K562 (cell line): ENCODE measurements around the gene GALE. TPM values are rescaled to one million over a fixed set of nuclear protein-coding genes. Genes with fewer than 3 reads are reported as not detected.

Source experiments
- CXXC5 ChIP-seq: fragments of 250-450 bp; sonication (Bioruptor Pico); IDR thresholded peaks from 2 replicates; pipeline ENCODE4 v1.8.0; 2022; ENCODE audit warnings: inconsistent platforms, mild to moderate bottlenecking, moderate library complexity
- JUN ChIP-seq, 2 experiments: sonication (generic) in 1 of 2; formaldehyde crosslinking in 1 of 2; IDR thresholded peaks; 2 replicates each; pipeline versions ENCODE4 v1.6.1 to v1.8.0; 2012 to 2022; ENCODE audit warnings: borderline replicate concordance in 2 of 2, mild to moderate bottlenecking in 2 of 2, improper control_type of control experiment in 1 of 2, low read depth in 1 of 2, low read length in 1 of 2, missing genetic modification reagents in 1 of 2
- L3MBTL2 ChIP-seq: fragments of 450-650 bp; IDR thresholded peaks from 2 replicates; pipeline ENCODE4 v1.6.1; 2016; ENCODE audit warnings: mild to moderate bottlenecking, moderate library complexity
- MLLT1 ChIP-seq, 2 experiments: fragments of 450-650 bp; IDR thresholded peaks; 2 replicates each; pipeline ENCODE4 v1.6.1; 2016
- NR0B1 ChIP-seq: fragments of 450-650 bp; IDR thresholded peaks from one replicate; pipeline ENCODE4 v1.6.1; 2018; ENCODE audit warnings: mild to moderate bottlenecking, moderate library complexity; ENCODE audit not compliant: partially characterized antibody
- RERE ChIP-seq: sonication (generic); formaldehyde crosslinking; IDR thresholded peaks from 2 replicates; pipeline ENCODE4 v1.8.0; 2023; ENCODE audit warnings: missing genetic modification reagents, mild to moderate bottlenecking, borderline replicate concordance
- SNRNP70 ChIP-seq: fragments of 200-400 bp; formaldehyde crosslinking; optimal IDR thresholded peaks from 2 replicates; pipeline ENCODE3; 2017; ENCODE audit warnings: low read depth, low read length
- SPI1 ChIP-seq: IDR thresholded peaks from 2 replicates; pipeline ENCODE4 v1.6.1; 2011; ENCODE audit warnings: low read depth, low read length, control low read depth, borderline replicate concordance
- UBTF ChIP-seq, 2 experiments: IDR thresholded peaks; 2 replicates each; pipeline ENCODE4 v1.6.1; 2012; ENCODE audit warnings: improper control_type of control experiment in 2 of 2, low read depth in 2 of 2, low read length in 2 of 2, borderline replicate concordance in 1 of 2
- polyA plus RNA-seq, 8 experiments: library from polyadenylated mRNA; depleted of rRNA in 4 of 8; stranded (reverse) in 5 of 8; unstranded in 3 of 8; fragments of >200 nt; fragmentation: Nextera tagmentation in 2 of 8; fragmentation: Illumina TruSeq in 1 of 8; extraction: Ambion mirVana in 2 of 8; extraction: Trizol in 1 of 8; gene quantifications; 2 replicates each; pipeline versions ENCODE4 v1.2.1 to v1.2.3, GENCODE V29; 2011 to 2014; ENCODE audit warnings: inconsistent platforms in 1 of 8, missing spikeins in 1 of 8
- total RNA-seq, 7 experiments: library from RNA; depleted of rRNA in 6 of 7; stranded (reverse); fragments of >200 nt in 6 of 7; fragmentation: Illumina TruSeq in 2 of 7; extraction: Trizol in 2 of 7; gene quantifications; 2 replicates each; pipeline versions ENCODE4 v1.2.1 to v1.2.3, GENCODE V29; 2011 to 2021; ENCODE audit warnings: low replicate concordance in 1 of 7

GALE gene
- total and polyA plus RNA-seq, 9 of the 15 experiments (the other 6 are each of a cell fraction or from before 2014, with no cell fraction given): 8.4 to 139 (median 88.3) TPM

- no peak for TF ChIP-seq MLLT1 (IDR thresholded peaks at IDR 0.05)
- no peak for TF ChIP-seq RERE
- TF ChIP-seq SNRNP70: no peak
- no peak for TF ChIP-seq NR0B1
- TF ChIP-seq CXXC5 (CRISPR knock-in tag): peak; percentile 77
- TF ChIP-seq UBTF (IDR thresholded peaks at IDR 0.05; ENCODE audit: borderline replicate concordance in 1 of 2, low read depth in 2 of 2, low read length in 2 of 2): peak; percentile 88 to 91; a peak in 3 of 4 replicates
- no peak for TF ChIP-seq JUN (IDR thresholded peaks at IDR 0.05; ENCODE audit: borderline replicate concordance, low read depth, low read length)
- no peak for TF ChIP-seq JUN (CRISPR knock-in tag; IDR thresholded peaks at IDR 0.05; ENCODE audit: borderline replicate concordance)
- peak; percentile 37; the same call in 1 of the 2 replicates for TF ChIP-seq L3MBTL2
- TF ChIP-seq SPI1: peak; percentile 53; the same call in 1 of the 2 replicates
Observed at GRCh38 chr1:23790696-23791515, 9.6 kb downstream of the GALE start, which contains the start of gene LYPLA2 (continued).
